DND-41 (cell line): ENCODE results near the gene TTYH1.

Source experiments
- ATAC-seq: fragments of 200-7000 bp; cut with Tn5 transposase; 3 replicates; pipeline ENCODE4 v1.9.1; 2021; ENCODE audit warnings: low read depth; ENCODE audit not compliant: insufficient read depth
- DNase-seq: peaks from one replicate; pipeline ENCODE4 v3.0.0-alpha.2; 2020
- H2AFZ ChIP-seq: 2 replicates; pipeline ENCODE4 v1.6.0; 2012; ENCODE audit warnings: low read depth, low read length
- H3K27ac ChIP-seq: 2 replicates; pipeline ENCODE4 v1.5.1; 2012; ENCODE audit warnings: low read length, inconsistent platforms
- H3K27me3 ChIP-seq: fragments of 200-600 bp; sonication (generic); 2 replicates; pipeline ENCODE4 v1.6.0; 2012; ENCODE audit warnings: low read length, mild to moderate bottlenecking, inconsistent platforms; ENCODE audit not compliant: insufficient read depth, poor library complexity
- H3K36me3 ChIP-seq: 2 replicates; pipeline ENCODE4 v1.5.1; 2012; ENCODE audit warnings: low read length, inconsistent platforms; ENCODE audit not compliant: insufficient read depth
- H3K4me1 ChIP-seq: 2 replicates; pipeline ENCODE4 v1.5.1; 2012; ENCODE audit warnings: mild to moderate bottlenecking, low read length; ENCODE audit not compliant: insufficient read depth
- H3K4me2 ChIP-seq: 2 replicates; pipeline ENCODE4 v1.6.0; 2012; ENCODE audit warnings: mild to moderate bottlenecking, moderate library complexity, low read length, inconsistent platforms; ENCODE audit not compliant: insufficient read depth
- H3K4me3 ChIP-seq, 2 experiments: fragments of 200-600 bp in 1 of 2; shearing (Covaris generic) in 1 of 2; 2 replicates each; pipeline ENCODE4 v1.5.1; 2012 to 2016; ENCODE audit warnings: inconsistent platforms in 2 of 2, low read length in 2 of 2, mild to moderate bottlenecking in 2 of 2, low read depth in 1 of 2, moderate library complexity in 1 of 2
- H3K79me2 ChIP-seq: 2 replicates; pipeline ENCODE4 v1.6.0; 2012; ENCODE audit warnings: low read length, inconsistent platforms; ENCODE audit not compliant: insufficient read depth
- H3K9ac ChIP-seq: 2 replicates; pipeline ENCODE4 v1.6.0; 2012; ENCODE audit warnings: low read depth, mild to moderate bottlenecking, inconsistent platforms, low read length, moderate library complexity
- H3K9me3 ChIP-seq: 2 replicates; pipeline ENCODE4 v1.5.1; 2012; ENCODE audit warnings: low read length, moderate library complexity, mild to moderate bottlenecking, inconsistent platforms; ENCODE audit not compliant: insufficient read depth, severe bottlenecking
- H4K20me1 ChIP-seq: 2 replicates; pipeline ENCODE4 v1.6.0; 2012; ENCODE audit warnings: low read length; ENCODE audit not compliant: insufficient read depth
- CTCF ChIP-seq: IDR thresholded peaks from 2 replicates; pipeline ENCODE4 v1.5.1; 2012; ENCODE audit warnings: borderline replicate concordance, low read length, moderate library complexity, mild to moderate bottlenecking; ENCODE audit not compliant: poor library complexity, severe bottlenecking; ENCODE audit errors: extremely low read depth
- EZH2 ChIP-seq: IDR thresholded peaks from 3 replicates; pipeline ENCODE4 v1.6.1; 2012; ENCODE audit warnings: borderline replicate concordance, low read depth, mild to moderate bottlenecking, moderate library complexity, low read length, inconsistent platforms; ENCODE audit not compliant: severe bottlenecking

TTYH1 gene

GRCh38 chr19:54421169-54421516 is 5.9 kb downstream of the TTYH1 start:
- H3K27me3 ChIP-seq: no peaks in the 10 kb centered on the region
- no peak overlapping the region for H3K4me2 ChIP-seq
- no peaks in the 10 kb centered on the region for H3K9me3 ChIP-seq
- H3K9ac ChIP-seq: no peak overlapping the region
- no peak overlapping the region for H2AFZ ChIP-seq
- H4K20me1 ChIP-seq: 0 out of 2 replicates have a peak, but pooled peaks cover 3% of the 10 kb centered on the region
- no peak overlapping the region for H3K27ac ChIP-seq
- TF ChIP-seq CTCF (no peak), EZH2 (no peak)
- no peaks in the 10 kb centered on the region for H3K4me1 ChIP-seq
- H3K4me3 ChIP-seq: no peak overlapping the region
- no peaks in the 10 kb centered on the region for H3K79me2 ChIP-seq
- DNase-seq: no peak
- ATAC-seq: no peak
- H3K36me3 ChIP-seq: no peaks in the 10 kb centered on the region

- Histone ChIP-seq H3K27ac (no peak overlapping the region), H3K4me3 (no peak overlapping the region), H3K79me2 (no peaks in the 10 kb centered on the region), H2AFZ (no peak overlapping the region), H3K4me1 (no peaks in the 10 kb centered on the region), H3K4me2 (no peak overlapping the region), H3K27me3 (no peaks in the 10 kb centered on the region), H3K9ac (no peak overlapping the region), H3K9me3 (no peaks in the 10 kb centered on the region), H4K20me1 (peaks cover 3% of the 10 kb centered on the region; the same call in 1 of the 2 replicates), H3K36me3 (no peaks in the 10 kb centered on the region)
- no peak for ATAC-seq
- TF ChIP-seq CTCF: no peak
- no peak for TF ChIP-seq EZH2
- DNase-seq: no peak
Measured at GRCh38 chr19:54421521-54421920, 6.3 kb downstream of the TTYH1 start.

- Histone ChIP-seq H3K4me3 (no peak overlapping the region), H3K79me2 (no peaks in the 10 kb centered on the region), H2AFZ (no peak overlapping the region), H4K20me1 (peaks cover 3% of the 10 kb centered on the region; the same call in 1 of the 2 replicates), H3K9ac (no peak overlapping the region), H3K27ac (no peak overlapping the region), H3K27me3 (no peaks in the 10 kb centered on the region), H3K9me3 (no peaks in the 10 kb centered on the region), H3K4me2 (no peak overlapping the region), H3K36me3 (no peaks in the 10 kb centered on the region), H3K4me1 (no peaks in the 10 kb centered on the region)
- ATAC-seq (no peak), DNase-seq (no peak)
- no peak for TF ChIP-seq EZH2
- no peak for TF ChIP-seq CTCF
Measured at GRCh38 chr19:54422136-54422535, 6.9 kb downstream of the TTYH1 start.

DNA sequence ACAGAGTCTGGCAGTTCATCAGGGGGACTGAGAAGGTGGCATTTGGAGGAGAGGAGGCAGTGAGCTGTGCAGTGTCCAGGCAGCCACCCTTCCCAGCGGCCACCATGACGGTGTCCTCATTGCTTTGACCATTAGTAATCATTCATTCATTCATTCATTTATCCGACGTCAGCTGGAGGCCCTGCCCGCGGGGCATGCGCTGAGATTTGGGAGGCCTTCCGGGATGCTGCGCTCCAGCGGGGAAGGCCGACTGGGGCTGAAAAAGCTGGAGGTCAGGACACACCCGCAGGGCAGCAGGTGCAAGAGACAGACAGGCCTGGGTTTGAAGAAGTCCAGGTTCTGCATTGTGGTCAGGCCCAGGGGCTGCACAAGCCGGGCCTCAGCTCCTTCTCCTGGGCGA is 8.9 kb downstream of the TTYH1 start:
- H4K20me1 ChIP-seq: peaks cover 3% of the 10 kb centered on the region; the same call in 1 of the 2 replicates
- H3K36me3 ChIP-seq: no peaks in the 10 kb centered on the region
- DNase-seq (no peak), ATAC-seq (no peak)
- H3K4me3 ChIP-seq: no peak overlapping the region
- H3K4me1 ChIP-seq: no peaks in the 10 kb centered on the region
- no peaks in the 10 kb centered on the region for H3K27me3 ChIP-seq
- no peaks in the 10 kb centered on the region for H3K9me3 ChIP-seq
- no peak overlapping the region for H3K4me2 ChIP-seq
- no peak overlapping the region for H2AFZ ChIP-seq
- H3K79me2 ChIP-seq: no peaks in the 10 kb centered on the region
- H3K9ac ChIP-seq: no peak overlapping the region
- TF ChIP-seq EZH2 (no peak), CTCF (no peak)
- H3K27ac ChIP-seq: no peak overlapping the region
